Adrenal gland (tissue), 5 donors: ENCODE results near the gene OPN4.

Experiments
- CTCF ChIP-seq, 6 experiments: fragments of 450-650 bp in 4 of 6; fragments of 200-600 bp in 2 of 6; sonication (generic) in 1 of 6; IDR thresholded peaks; 1 replicate in 5 of 6; 2 replicates in 1 of 6; pipeline versions ENCODE4 v1.5.1 to v1.8.0; 2016 to 2021; ENCODE audit warnings: antibody characterized with exemption in 6 of 6, mild to moderate bottlenecking in 2 of 6, moderate library complexity in 1 of 6
- POLR2A ChIP-seq, 2 donors: fragments of 450-650 bp; IDR thresholded peaks; one replicate each; pipeline ENCODE4 v1.6.1; 2017; ENCODE audit warnings: antibody characterized with exemption in 2 of 2, mild to moderate bottlenecking in 2 of 2, moderate library complexity in 1 of 2
- donor health status: DM: no; HTN: no; CAD: no.

- TF ChIP-seq CTCF (IDR thresholded peaks at IDR 0.05) (no peak), POLR2A (IDR thresholded peaks at IDR 0.05) (no peak)
These were observed 35.9 kb downstream of the OPN4 start for GRCh38 chr10:86690231-86690630.
